GM19468 (cell line): ENCODE measurements around the gene DLX2.

ENCODE experiments used
- ATAC-seq: cut with Tn5 transposase; IDR thresholded peaks from one replicate; pipeline ENCODE4 v1.9.1; 2021; ENCODE audit warnings: mild to moderate bottlenecking, moderate library complexity, moderate number of reproducible peaks; ENCODE audit not compliant: unreplicated experiment; ENCODE audit errors: extremely low read depth

The DLX2 gene

DNA sequence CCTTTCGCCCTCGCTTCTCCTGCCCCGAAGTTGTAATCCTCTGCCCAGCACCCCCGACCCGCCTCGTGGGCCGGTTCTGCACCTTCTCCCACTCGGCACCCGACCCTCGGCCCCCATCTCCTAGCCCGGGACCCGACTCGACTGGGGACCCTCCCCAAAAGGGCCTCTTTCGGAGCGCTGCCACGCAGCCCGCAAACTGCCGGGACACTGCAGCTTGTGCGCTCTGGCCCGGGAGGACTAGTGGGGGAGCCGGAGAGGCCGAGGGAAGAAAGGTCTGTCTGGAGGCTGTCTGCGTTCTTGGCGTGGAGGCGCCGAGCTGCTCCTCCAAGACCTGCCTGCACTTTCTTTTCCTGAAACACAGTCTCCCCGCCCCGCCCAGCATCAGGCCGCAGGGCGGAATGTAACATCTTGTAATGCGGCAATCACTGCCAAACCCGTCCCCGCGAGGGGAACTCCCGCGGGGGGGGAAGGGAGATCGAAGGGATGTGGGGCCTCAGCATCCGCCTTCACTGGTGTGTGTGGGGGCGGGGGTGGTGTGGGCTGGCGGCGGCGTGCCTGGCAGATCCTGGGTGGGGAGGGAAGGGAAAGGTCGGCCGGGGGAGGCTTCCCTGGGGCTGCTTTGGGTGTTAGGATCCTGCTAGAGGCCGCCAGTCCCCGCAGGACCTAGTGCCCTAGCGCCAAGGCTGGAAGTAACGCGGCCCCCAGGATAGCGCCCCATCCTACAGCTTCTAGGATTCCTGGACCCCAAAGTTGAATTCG is 7.4 kb downstream of the DLX2 start:
- ATAC-seq: no peak

DNA sequence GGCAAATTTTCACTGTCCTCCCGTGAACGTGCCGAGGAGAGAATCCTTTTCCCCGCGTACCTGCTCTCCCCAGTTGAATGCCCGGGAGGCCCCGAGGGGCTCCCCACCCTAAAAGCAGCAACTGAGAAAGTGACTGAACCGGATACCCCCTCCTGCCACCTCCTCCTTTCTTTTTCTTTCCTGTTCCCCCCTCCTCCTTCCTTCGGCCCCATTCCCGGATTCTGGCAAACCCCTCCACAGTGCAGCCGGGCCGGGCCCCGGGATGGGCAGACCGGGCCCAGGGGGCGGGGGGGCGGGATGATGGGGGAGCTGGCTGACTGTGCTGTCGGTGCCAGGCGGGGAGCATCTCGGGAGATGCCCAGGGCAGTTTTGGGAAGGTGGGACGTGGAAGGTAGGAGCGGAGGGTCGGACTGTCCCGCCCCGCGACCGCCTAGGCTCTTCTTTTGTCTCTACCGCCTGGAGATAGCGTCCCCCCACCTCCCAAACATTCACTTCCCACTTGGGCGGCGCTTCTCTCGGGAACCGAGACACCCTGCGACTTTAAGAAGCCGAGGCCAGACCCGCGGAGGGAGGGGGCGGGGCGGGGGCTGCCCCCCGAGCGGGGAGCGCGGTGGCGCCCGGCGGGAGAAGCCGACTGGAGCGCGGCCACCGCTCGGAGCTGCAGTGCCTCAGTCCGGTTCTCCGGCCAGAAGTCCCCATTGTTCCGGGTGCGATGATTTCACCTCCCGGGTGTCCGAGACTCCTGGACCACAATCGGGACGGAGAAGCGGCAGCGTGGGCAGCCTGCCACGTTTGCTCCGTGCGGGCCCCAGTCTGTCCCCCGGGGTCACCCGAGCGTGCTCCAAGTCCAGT is 8.2 kb downstream of the DLX2 start:
- ATAC-seq: no peak

DNA sequence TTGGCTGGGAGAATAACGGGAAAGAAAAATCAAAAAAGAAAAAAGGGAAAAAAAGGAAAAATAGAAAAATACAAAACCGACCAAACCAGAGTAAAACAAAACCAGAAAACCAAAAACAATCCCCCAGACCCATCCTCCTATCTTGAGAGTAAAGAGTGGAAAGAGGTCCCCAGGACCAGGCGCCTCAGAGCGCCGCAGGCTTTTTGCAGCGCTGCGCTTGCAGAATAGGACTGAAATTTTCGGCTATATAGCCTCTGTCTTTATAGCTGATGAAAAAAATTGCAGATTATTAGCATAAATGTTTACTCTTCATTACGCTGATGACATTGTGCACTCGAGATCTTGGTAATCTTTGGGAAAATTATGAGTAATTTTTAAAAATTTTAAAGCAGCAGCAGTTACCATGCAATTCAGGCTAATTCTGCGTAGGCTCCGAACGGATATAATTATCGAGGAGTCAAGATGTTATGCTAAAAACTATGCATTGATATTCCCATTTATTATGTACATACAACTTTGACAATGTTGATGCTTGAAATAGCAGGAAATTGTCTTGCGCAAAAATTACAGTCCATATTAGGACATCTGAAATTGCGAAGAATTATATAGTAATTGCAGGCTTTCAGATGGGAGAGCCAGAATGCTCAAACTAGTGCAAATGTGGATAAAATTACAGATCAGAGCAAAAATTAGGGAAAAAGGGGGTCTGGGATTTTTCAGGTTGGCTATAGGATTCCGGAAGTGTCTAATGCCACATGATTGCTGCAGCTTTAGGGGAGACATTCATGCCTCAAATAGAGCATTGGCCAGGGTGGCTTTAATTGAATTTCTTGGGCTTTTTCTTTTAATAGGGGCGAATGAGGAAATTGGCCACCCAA is 9.0 kb downstream of the DLX2 start:
- ATAC-seq: no peak

DNA sequence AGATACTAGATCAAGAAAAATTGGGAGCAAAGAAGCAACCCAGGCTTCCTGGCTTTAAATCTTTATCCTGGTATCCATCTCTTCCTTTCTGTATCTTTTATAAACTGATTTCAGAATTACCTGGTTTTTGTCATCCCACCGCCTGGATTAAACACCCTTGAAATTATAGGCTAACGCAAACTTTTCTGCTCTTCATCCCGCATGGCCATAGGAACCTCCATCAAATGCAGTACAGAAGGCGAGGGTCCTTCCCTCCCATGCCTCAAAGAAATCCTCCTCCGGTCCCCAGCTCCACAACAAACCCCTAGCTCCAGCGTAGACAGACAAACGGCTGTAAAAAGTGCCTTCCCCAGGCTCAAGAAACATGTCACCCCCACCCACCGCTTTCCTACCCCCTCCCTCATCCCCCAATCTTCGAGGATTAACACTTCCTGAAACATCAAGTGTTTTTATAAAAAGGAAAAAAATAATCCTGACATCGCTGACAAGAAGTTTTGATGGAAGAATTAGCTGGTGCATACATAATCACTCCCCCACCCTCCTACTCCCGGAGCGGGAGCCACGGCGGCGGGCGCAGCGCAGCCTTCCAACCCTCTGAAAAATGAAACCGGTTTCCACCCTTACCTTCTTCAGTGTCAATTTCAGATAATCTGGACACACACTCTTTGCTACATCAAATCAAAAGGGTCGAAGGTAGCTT is 9.8 kb downstream of the DLX2 start:
- no peak for ATAC-seq

DNA sequence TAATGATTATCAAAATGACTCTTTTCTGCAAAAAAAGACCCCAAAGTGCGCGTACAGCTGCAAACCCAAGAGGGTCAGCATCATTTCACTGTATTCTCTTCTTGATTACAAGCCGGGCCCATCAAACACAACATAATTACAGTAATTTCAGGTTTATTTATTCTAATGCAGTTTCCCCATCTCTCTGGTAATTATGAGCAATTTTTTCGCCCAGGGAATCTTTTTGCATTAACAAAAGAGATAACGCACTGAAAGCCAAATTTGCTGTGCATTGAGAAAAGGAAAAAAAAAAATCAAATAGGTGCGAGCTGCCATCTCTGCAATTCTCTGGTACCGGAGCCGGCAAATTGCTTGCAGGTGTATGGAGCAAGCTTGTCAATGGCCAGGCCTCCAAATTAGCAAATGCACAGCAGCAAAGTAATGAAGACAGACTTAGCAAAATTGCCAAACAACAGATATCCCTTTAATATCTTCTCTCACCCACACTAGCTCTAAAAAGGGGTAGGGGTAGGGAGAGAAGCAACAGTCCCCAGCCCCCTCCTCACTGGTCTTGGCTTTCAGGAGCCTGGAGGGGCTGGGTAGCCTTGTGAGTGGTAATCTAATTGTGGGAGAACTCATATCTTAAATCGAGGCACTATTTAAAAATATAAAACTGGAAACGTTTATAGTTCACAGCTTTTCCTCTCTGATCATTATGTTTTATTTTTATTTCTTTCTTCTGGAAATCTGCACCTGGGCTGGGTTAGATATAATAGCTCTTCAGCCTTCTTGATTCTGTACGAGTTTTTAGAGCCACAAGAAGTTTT is 10.7 kb downstream of the DLX2 start:
- no peak for ATAC-seq

DNA sequence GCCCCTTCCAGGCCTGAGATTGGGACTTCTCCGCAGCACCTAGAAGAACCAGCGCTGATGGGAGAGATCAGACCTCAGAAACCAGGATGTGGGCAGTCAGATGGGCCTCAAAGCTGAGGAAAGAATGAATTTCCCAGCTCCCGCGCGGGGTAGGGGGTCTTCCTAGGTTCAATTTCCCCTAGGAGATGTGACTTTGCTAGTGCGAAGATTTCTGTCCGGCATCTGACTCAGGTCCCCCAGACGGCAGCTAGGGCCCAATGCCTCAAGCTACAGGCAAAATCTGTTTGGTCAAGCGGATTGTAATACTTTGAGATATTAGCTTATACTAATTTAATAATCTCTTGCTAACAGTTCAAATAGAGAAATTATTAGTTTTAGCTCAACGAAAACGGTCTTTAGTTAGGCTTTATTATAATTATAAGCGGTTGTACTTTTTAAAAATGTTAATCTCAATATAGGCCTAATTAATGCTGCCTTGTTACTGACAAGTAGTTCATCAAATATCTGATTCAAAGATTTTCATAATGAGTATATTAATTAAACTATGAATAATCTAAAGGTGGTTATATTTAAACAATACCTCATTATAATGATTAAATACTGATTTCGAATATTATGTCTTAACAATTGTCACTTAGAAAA is 11.6 kb downstream of the DLX2 start:
- no peak for ATAC-seq

DNA sequence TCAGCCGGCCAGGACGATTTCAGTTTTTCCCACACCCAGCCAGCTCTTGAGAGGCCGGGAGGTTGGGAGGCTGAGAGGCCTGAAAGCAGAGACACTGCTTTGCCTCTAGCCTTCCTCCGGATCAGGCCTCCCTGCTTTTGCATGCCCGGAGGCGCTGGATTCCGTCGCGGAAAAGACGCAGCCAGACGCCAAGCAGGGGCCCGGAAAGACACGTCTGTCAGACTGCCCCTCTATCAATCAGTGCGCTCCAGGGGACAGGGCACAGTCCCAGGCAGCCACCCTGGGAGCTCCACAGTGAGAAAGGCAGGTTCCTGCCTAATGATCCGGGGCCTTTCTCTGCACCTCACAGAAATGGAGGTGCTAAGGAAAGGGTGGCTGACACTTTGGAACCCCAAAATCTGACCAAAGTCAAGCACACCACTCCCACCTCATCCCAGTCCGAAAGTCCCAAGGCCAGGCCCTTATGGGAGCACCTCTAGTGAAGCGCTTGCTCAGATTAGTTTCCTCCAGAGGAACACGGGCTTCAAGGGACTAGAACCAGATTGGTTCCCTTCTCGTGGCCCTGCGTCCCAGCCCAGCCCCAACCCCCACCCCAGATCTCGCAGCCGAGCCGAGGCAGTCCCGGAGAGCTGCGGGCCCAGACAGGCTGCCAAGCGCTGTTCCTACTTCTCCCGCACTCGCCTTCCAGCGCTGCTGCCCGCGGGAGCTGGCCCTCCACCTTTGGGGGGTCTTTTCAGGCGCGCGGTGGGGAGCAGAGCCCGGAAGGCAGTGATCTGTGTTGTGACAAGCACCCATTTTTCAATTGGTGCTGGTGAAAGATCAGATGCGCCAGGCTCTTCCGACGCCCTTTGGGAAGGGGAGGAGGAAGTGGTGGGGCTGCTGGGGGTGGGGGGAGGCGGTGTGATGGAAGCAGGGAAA is 12.4 kb downstream of the DLX2 start:
- no peak for ATAC-seq

DNA sequence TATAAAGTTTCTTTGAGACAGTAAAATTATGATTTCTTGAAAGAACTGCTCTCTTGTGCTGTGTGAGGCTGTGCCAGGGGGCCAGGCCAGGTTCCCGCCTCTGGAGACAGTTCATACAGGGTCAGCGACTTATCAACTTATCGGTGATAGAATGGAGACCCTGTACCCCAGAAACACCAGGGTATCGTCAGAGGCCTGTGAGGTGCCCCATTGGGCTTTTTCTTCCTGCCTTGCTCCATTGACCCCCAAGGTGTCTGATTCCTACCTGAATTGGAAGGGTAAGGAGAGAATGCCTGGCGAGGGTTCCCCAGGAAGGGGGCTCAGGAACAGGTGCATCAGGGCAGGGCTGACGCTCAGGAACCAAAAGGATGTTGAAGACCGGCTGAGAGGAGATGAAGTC is 13.1 kb downstream of the DLX2 start:
- no peak for ATAC-seq

DNA sequence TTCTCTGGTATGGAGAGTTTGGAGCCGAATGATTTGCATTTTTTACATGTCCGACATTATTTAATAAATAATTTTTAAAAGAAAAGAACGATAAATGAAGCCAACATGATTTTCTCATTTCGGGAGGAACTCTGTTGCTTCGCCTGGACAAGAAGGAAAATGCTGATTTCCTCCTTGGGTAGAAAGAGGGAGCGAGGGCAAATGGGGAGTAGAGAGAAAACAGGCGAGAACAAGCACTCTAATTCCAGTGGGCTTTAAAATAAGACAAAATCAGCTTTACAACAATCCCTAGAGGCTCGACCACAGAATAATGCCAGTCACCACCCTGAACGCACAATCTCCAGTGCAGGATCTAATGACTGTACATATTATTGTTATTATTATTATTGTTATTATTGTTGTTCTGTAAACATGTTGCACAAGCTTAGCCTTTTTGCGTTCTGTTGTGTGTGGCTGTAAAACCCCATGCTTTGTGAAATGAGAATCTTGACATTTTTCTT is 13.6 kb downstream of the DLX2 start:
- no peak for ATAC-seq

DNA sequence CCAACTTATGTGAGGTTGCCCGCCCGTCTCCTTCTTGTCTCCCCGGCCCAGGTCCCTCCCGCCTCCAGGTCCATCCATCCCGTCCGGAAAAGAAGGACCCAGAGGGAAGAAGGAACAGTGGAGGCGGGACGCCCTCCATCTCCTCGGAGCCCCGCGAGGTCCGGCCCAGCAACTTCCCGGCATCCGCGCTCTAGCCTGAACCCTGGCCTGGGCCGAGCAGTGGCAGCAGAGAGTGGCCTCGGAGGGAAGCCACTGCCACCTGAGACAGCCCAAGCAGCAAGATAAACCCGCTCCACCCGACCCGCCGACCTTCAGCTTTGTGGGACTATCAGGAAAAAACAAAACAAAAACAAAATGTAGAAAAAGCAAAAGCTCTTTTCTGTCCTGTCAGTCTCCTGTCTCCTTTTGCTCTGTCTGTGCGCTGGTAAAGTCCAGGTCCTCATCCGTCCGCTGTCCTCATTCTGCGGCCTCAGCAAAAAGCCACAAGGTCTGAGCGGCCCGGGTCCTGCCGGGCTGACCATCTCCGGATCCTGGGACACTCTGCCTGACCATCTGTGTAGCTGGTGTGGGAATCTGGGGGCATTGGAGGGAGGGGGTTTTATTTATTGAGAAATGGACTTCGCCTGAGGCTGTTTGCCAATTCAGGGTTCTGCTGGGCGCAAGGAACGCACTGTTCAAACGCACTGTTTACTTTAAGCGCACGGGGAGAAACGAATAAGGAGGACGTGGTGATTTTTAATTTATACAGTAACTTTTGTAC is 14.3 kb downstream of the DLX2 start:
- no peak for ATAC-seq

- no peak for ATAC-seq
These were observed 14.9 kb downstream of the DLX2 start for GRCh38 chr2:172087780-172088244.

DNA sequence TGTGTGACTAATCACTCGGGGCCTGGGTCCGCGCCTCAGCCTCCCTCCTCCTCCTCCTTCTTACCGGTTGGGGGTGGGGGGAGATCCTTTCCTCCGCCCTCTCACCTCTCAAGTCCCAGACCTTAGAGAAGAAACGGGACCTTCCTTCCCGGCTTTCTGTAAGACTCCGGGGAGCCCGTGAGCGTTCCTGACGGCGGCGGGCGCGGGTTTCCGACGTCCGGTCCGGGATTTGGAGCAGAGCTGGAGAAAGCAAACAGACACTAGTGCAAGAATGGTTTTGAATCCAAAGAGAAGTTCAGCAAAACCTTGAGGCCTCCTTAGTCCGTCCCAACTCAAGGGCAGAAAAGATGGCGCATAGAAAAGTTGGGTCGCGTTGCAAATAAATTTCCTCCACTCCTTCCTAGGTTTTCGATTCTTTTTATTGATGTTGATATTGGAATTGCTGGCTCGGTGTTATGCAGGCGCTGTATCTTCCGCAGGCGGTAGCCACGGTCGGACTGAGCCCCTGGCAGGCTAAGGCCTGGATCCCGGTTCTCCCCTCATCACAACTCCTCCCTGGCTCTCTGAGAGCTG is 15.4 kb downstream of the DLX2 start:
- no peak for ATAC-seq

GRCh38 chr2:172086241-172087206 is 16.2 kb downstream of the DLX2 start:
- ATAC-seq: no peak

- no peak for ATAC-seq
These were observed 17.1 kb downstream of the DLX2 start, which contains the start of gene DLX1 for GRCh38 chr2:172085460-172086159. Gene DLX1 (plus strand): TSS chr2:172085507. CDS start chr2:172085678, 171 bp downstream.
